LNCaP clone FGC (cell line): ENCODE measurements around the gene EARS2.
"Not testable (repeated sequence)": the region's sequence is repeated elsewhere in the genome, so short reads cannot be mapped to it uniquely, and the experiment has no call there.

Experiments used
- DNase-seq: peaks from one replicate; pipeline ENCODE4 v3.0.0-alpha.2; 2011; ENCODE audit warnings: low read depth
- H3K4me3 ChIP-seq: 2 replicates; pipeline ENCODE4 v1.5.1; 2011; ENCODE audit warnings: mild to moderate bottlenecking, low read depth, low read length, control low read depth
- TF ChIP-seq, protein P1 (sequence below): IDR thresholded peaks from 2 replicates; pipeline ENCODE4 v1.5.1; 2012; ENCODE audit warnings: mild to moderate bottlenecking; ENCODE audit not compliant: control insufficient read depth, insufficient read depth; ENCODE audit errors: extremely low read depth

The EARS2 gene

GRCh38 chr16:23590181-23590580, 33.0 kb upstream of the EARS2 start:
- no peak overlapping the region for H3K4me3 ChIP-seq
- DNase-seq, result no peak
- TF ChIP-seq, protein P1, sequence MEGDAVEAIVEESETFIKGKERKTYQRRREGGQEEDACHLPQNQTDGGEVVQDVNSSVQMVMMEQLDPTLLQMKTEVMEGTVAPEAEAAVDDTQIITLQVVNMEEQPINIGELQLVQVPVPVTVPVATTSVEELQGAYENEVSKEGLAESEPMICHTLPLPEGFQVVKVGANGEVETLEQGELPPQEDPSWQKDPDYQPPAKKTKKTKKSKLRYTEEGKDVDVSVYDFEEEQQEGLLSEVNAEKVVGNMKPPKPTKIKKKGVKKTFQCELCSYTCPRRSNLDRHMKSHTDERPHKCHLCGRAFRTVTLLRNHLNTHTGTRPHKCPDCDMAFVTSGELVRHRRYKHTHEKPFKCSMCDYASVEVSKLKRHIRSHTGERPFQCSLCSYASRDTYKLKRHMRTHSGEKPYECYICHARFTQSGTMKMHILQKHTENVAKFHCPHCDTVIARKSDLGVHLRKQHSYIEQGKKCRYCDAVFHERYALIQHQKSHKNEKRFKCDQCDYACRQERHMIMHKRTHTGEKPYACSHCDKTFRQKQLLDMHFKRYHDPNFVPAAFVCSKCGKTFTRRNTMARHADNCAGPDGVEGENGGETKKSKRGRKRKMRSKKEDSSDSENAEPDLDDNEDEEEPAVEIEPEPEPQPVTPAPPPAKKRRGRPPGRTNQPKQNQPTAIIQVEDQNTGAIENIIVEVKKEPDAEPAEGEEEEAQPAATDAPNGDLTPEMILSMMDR, result no peak

- DNase-seq, result no peak
- H3K4me3 ChIP-seq, result no peak overlapping the region
- TF ChIP-seq, protein P1, result no peak
Observed at GRCh38 chr16:23587726-23588125, 30.6 kb upstream of the EARS2 start.

GRCh38 chr16:23584186-23585076, 27.3 kb upstream of the EARS2 start:
- TF ChIP-seq, protein P1, result no peak
- H3K4me3 ChIP-seq, result no peak overlapping the region
- no peak for DNase-seq

GRCh38 chr16:23583271-23583670, 26.1 kb upstream of the EARS2 start:
- not testable (repeated sequence) for DNase-seq, H3K4me3 ChIP-seq

DNA sequence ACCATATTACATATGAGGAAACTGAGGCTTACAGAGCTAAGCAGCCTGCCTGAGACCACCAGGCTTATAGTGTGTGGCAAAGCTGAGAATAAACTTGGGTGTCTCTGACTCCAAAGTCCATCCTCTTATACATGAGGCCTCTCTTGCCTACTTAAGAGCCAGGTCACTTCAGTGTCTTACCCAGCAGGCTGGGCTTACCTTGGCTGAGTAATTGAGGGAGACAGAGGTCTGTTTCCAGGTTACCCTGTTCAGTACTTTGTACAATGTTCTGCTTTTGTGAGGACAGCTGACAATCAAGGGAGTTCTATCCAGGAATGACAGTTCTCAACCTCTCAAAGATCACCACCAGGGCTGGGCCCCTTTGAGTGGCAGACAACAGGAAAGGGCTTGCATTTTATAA, 24.6 kb upstream of the EARS2 start:
- DNase-seq, result no peak
- no peak overlapping the region for H3K4me3 ChIP-seq
- TF ChIP-seq, protein P1, result no peak

DNA sequence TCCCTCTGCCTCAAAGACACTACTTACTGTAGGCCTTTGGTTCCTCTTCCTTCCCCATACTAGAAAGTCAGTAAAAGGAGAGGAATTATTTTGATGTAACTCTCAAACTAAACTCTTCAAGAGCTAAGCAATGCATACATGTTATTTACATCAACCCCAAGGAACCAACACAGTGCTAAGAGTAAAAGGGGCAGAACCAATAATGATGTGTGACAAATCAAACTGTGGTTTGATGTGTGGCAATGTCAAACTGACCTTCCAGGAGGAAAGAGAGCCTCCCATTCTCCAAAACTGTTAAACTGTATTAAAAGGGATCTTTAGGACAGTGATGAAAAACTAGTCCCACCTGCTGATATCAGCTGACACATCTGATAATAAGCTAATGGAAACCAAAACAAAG, 23.2 kb upstream of the EARS2 start:
- DNase-seq, result no peak
- no peak overlapping the region for H3K4me3 ChIP-seq
- TF ChIP-seq, protein P1, result no peak

- no peak overlapping the region for H3K4me3 ChIP-seq
- TF ChIP-seq, protein P1, result no peak
- no peak for DNase-seq
Observed at GRCh38 chr16:23579371-23579770, 22.2 kb upstream of the EARS2 start.
